IMR-90 (cell line): Measurements from ENCODE around the gene MAMDC4.

ENCODE experiments used
- BHLHE40 ChIP-seq: fragments of 150-350 bp; IDR thresholded peaks from 2 replicates; pipeline ENCODE4 v1.6.1; 2016; ENCODE audit warnings: mild to moderate bottlenecking, low read depth, low read length
- CEBPB ChIP-seq: IDR thresholded peaks from 2 replicates; pipeline ENCODE4 v1.6.1; 2012; ENCODE audit warnings: low read depth, low read length, improper control_type of control experiment
- CHD1 ChIP-seq: IDR thresholded peaks from 2 replicates; pipeline ENCODE4 v1.6.1; 2012; ENCODE audit warnings: low read depth, low read length, improper control_type of control experiment
- CTCF ChIP-seq: conservative IDR thresholded peaks from 2 replicates; pipeline ENCODE4 v1.5.1; 2012; ENCODE audit warnings: mild to moderate bottlenecking, low read depth, low read length, improper control_type of control experiment
- ELK1 ChIP-seq: fragments of 150-350 bp; IDR thresholded peaks from 2 replicates; pipeline ENCODE4 v1.6.1; 2016; ENCODE audit warnings: low read depth, mild to moderate bottlenecking, low read length, moderate library complexity, borderline replicate concordance
- MAFK ChIP-seq: IDR thresholded peaks from 2 replicates; pipeline ENCODE4 v1.6.1; 2012; ENCODE audit warnings: low read depth, low read length, improper control_type of control experiment
- MAZ ChIP-seq: IDR thresholded peaks from 2 replicates; pipeline ENCODE4 v1.6.1; 2012; ENCODE audit warnings: low read depth, mild to moderate bottlenecking, low read length, improper control_type of control experiment, moderate library complexity, borderline replicate concordance
- MXI1 ChIP-seq: IDR thresholded peaks from 2 replicates; pipeline ENCODE4 v1.6.1; 2012; ENCODE audit warnings: low read depth, mild to moderate bottlenecking, low read length, moderate library complexity, borderline replicate concordance
- NFE2L2 ChIP-seq: fragments of 150-350 bp; IDR thresholded peaks from 2 replicates; pipeline ENCODE4 v1.6.1; 2016; ENCODE audit warnings: low read depth, mild to moderate bottlenecking, low read length
- POLR2A ChIP-seq: IDR thresholded peaks from 2 replicates; pipeline ENCODE4 v1.6.1; 2012; ENCODE audit warnings: mild to moderate bottlenecking, low read depth, low read length
- RAD21 ChIP-seq: IDR thresholded peaks from 2 replicates; pipeline ENCODE4 v1.6.1; 2012; ENCODE audit warnings: low read length, improper control_type of control experiment
- RFX5 ChIP-seq: IDR thresholded peaks from 2 replicates; pipeline ENCODE4 v1.8.0; 2012; ENCODE audit warnings: low read depth, mild to moderate bottlenecking, low read length, moderate library complexity
- SMC3 ChIP-seq: fragments of 150-350 bp; IDR thresholded peaks from 2 replicates; pipeline ENCODE4 v1.6.1; 2016; ENCODE audit warnings: low read depth, mild to moderate bottlenecking, antibody characterized with exemption, low read length, moderate library complexity
- USF2 ChIP-seq: fragments of 150-350 bp; IDR thresholded peaks from 2 replicates; pipeline ENCODE4 v1.6.1; 2017; ENCODE audit warnings: mild to moderate bottlenecking, antibody characterized with exemption, low read length, low read depth

- no peak for TF ChIP-seq CTCF
- TF ChIP-seq USF2: no peak
- no peak for TF ChIP-seq POLR2A
- TF ChIP-seq CHD1: no peak
- TF ChIP-seq RAD21: no peak
- no peak for TF ChIP-seq MXI1
- no peak for TF ChIP-seq SMC3
- no peak for TF ChIP-seq CEBPB
- no peak for TF ChIP-seq MAZ
- no peak for TF ChIP-seq BHLHE40
- no peak for TF ChIP-seq MAFK
- no peak for TF ChIP-seq RFX5
- no peak for TF ChIP-seq ELK1
- no peak for TF ChIP-seq NFE2L2
These were observed 47.0 kb downstream of the MAMDC4 start for GRCh38 chr9:136899196-136899595.
